K562 (cell line): ENCODE data around the gene TCF4. TPM values are rescaled to one million over a fixed set of nuclear protein-coding genes. Genes with fewer than 3 reads are reported as not detected.

ENCODE experiments used
- ATAC-seq: fragments of 200-7000 bp; cut with Tn5 transposase; 3 replicates; pipeline ENCODE4 v1.9.1; 2020; ENCODE audit warnings: moderate library complexity
- BruUV-seq: library from RNA; stranded (reverse); fragments of 400-500 nt; replicated peaks from 2 replicates; lab custom pipeline; 2021; lab: Mats Ljungman, UMichigan
- CTCF ChIA-PET: fragments of 300-600 bp; formaldehyde crosslinking; extraction: SDS; loops from one replicate; lab custom pipeline; 2021; ENCODE audit warnings: low intra/inter-chr PET ratio; lab: Yijun Ruan, JAX
- POLR2A ChIA-PET: fragments of 300-600, 350-650 bp; sonication (Branson Sonifier 250); formaldehyde crosslinking; extraction: SDS; loops from one replicate; lab custom pipeline; 2021; ENCODE audit warnings: antibody characterized with exemption, inconsistent platforms; lab: Yijun Ruan, JAX
- DNase-seq, 4 experiments: peaks; one replicate each; pipeline versions ENCODE4 v3.0.0 to v3.0.0-alpha.2; 2011 to 2018; ENCODE audit warnings: low spot score in 3 of 4, mixed read lengths in 3 of 4; ENCODE audit errors: extremely low read depth in 1 of 4
- FAIRE-seq: peaks from 2 replicates; lab custom pipeline; 2011; peaks lifted over from hg19 to GRCh38; lab: Jason Lieb, UNC
- H2AFZ ChIP-seq: 2 replicates; pipeline ENCODE4 v1.6.0; 2011; ENCODE audit warnings: low read depth, low read length, control low read depth, inconsistent platforms
- H3K27ac ChIP-seq: fragments of 200-600 bp; 3 replicates; pipeline ENCODE4 v1.8.0; 2011; ENCODE audit warnings: low read depth, mild to moderate bottlenecking, control low read depth, inconsistent platforms, low read length, moderate library complexity, mixed read lengths; ENCODE audit errors: extremely low read depth
- H3K27me3 ChIP-seq, 2 experiments: fragments of 300-600 bp in 1 of 2; 2 replicates in 1 of 2; 3 replicates in 1 of 2; pipeline versions ENCODE4 v1.6.0 to v1.8.0; 2011; ENCODE audit warnings: inconsistent platforms in 2 of 2, low read length in 2 of 2, mild to moderate bottlenecking in 1 of 2, mixed read lengths in 1 of 2, moderate library complexity in 1 of 2; ENCODE audit not compliant: control insufficient read depth in 2 of 2, insufficient read depth in 2 of 2
- H3K36me3 ChIP-seq: fragments of 300-600 bp; 3 replicates; pipeline ENCODE4 v1.8.0; 2011; ENCODE audit warnings: mild to moderate bottlenecking, low read length, inconsistent platforms; ENCODE audit not compliant: control insufficient read depth, insufficient read depth
- H3K4me1 ChIP-seq, 2 experiments: fragments of 200-600 bp in 1 of 2; replicated peaks in 1 of 2; 2 replicates in 1 of 2; 3 replicates in 1 of 2; pipeline versions ENCODE4 v1.5.1 to v1.8.0; 2011; ENCODE audit warnings: inconsistent platforms in 2 of 2, low read length in 2 of 2, mild to moderate bottlenecking in 1 of 2, mixed read lengths in 1 of 2, moderate library complexity in 1 of 2; ENCODE audit not compliant: control insufficient read depth in 2 of 2, insufficient read depth in 2 of 2
- H3K4me2 ChIP-seq: 2 replicates; pipeline ENCODE4 v1.6.1; 2011; ENCODE audit warnings: low read length, control low read depth, inconsistent platforms, mixed read lengths; ENCODE audit not compliant: insufficient read depth
- H3K4me3 ChIP-seq: fragments of 200-600 bp; sonication (generic), shearing (Covaris generic); 2 replicates; pipeline ENCODE4 v1.5.1; 2016; ENCODE audit warnings: control low read depth, inconsistent platforms
- H3K79me2 ChIP-seq: fragments of 200-600 bp; 3 replicates; pipeline ENCODE4 v1.8.0; 2011; ENCODE audit warnings: low read length, inconsistent platforms; ENCODE audit not compliant: control insufficient read depth, insufficient read depth
- H3K9ac ChIP-seq, 2 experiments: 2 replicates each; pipeline versions ENCODE4 v1.6.0 to v1.6.1; 2011; ENCODE audit warnings: low read depth in 2 of 2, low read length in 2 of 2, control low read depth in 1 of 2, inconsistent platforms in 1 of 2, mild to moderate bottlenecking in 1 of 2, mixed read lengths in 1 of 2; ENCODE audit not compliant: insufficient read depth in 1 of 2
- H3K9me1 ChIP-seq: one replicate; pipeline ENCODE4 v1.6.0; 2011; ENCODE audit warnings: inconsistent platforms, mild to moderate bottlenecking, low read length, moderate library complexity; ENCODE audit not compliant: control insufficient read depth, insufficient read depth
- H3K9me3 ChIP-seq: replicated peaks from 2 replicates; pipeline ENCODE4 v1.5.1; 2011; ENCODE audit warnings: low read depth, low read length, inconsistent platforms; ENCODE audit not compliant: control insufficient read depth, insufficient read depth
- H4K20me1 ChIP-seq: replicated peaks from 2 replicates; pipeline ENCODE4 v1.6.1; 2011; ENCODE audit warnings: low read length, inconsistent platforms, mixed read lengths; ENCODE audit not compliant: control insufficient read depth, insufficient read depth
- BCLAF1 ChIP-seq, 2 experiments: fragments of 450-650 bp in 1 of 2; IDR thresholded peaks; 2 replicates each; pipeline ENCODE4 v1.6.1; 2011 to 2017; ENCODE audit warnings: low read depth in 2 of 2, antibody characterized with exemption in 1 of 2, borderline replicate concordance in 1 of 2, low read length in 1 of 2, mild to moderate bottlenecking in 1 of 2, mixed read lengths in 1 of 2; ENCODE audit not compliant: control insufficient read depth in 1 of 2
- HOMEZ ChIP-seq: fragments of 250-450 bp; sonication (Bioruptor Pico); IDR thresholded peaks from 2 replicates; pipeline ENCODE4 v1.4.0; 2020; ENCODE audit warnings: mild to moderate bottlenecking, moderate library complexity
- MECOM ChIP-seq: fragments of 250-450 bp; sonication (Bioruptor Pico); IDR thresholded peaks from 2 replicates; pipeline ENCODE4 v1.8.0; 2022; ENCODE audit warnings: inconsistent platforms
- RBM22 ChIP-seq: fragments of 200-400 bp; formaldehyde crosslinking; IDR thresholded peaks from 2 replicates; pipeline ENCODE4 v1.6.1; 2018; ENCODE audit warnings: low read length, low read depth; ENCODE audit not compliant: poor library complexity, severe bottlenecking
- SREBF1 ChIP-seq: fragments of 150-350 bp; IDR thresholded peaks from 2 replicates; pipeline ENCODE4 v1.6.1; 2014; ENCODE audit warnings: antibody characterized with exemption, low read depth, low read length, borderline replicate concordance
- WGBS: fragments of 100-300 bp; shearing (Covaris generic); methylation state at CpG from one replicate; pipeline ENCODE4 v1.1.6; 2016; ENCODE audit warnings: low coverage, mixed read lengths; ENCODE audit not compliant: insufficient coverage; ENCODE audit errors: missing lambda C conversion rate; 5-methylcytosine and 5-hydroxymethylcytosine counted together
- in situ Hi-C: fragments of 300-500 bp; cut with MboI; formaldehyde crosslinking; loops from 4 replicates; pipeline ENCODE4 v1.15.0; 2018; ENCODE audit warnings: inconsistent platforms, mixed read lengths
- intact Hi-C: fragments of 100-400 bp; cut with micrococcal nuclease; formaldehyde crosslinking; loops from 2 replicates; pipeline ENCODE4 v1.14.2; 2022
- polyA plus RNA-seq, 8 experiments: library from polyadenylated mRNA; depleted of rRNA in 4 of 8; stranded (reverse) in 5 of 8; unstranded in 3 of 8; fragments of >200 nt; fragmentation: Nextera tagmentation in 2 of 8; fragmentation: Illumina TruSeq in 1 of 8; extraction: Ambion mirVana in 2 of 8; extraction: Trizol in 1 of 8; gene quantifications; 2 replicates each; pipeline versions ENCODE4 v1.2.1 to v1.2.3, GENCODE V29; 2011 to 2014; ENCODE audit warnings: inconsistent platforms in 1 of 8, missing spikeins in 1 of 8
- total RNA-seq, 7 experiments: library from RNA; depleted of rRNA in 6 of 7; stranded (reverse); fragments of >200 nt in 6 of 7; fragmentation: Illumina TruSeq in 2 of 7; extraction: Trizol in 2 of 7; gene quantifications; 2 replicates each; pipeline versions ENCODE4 v1.2.1 to v1.2.3, GENCODE V29; 2011 to 2021; ENCODE audit warnings: low replicate concordance in 1 of 7
- TF ChIP-seq, protein P1 (sequence below): sonication (generic); formaldehyde crosslinking; IDR thresholded peaks from 2 replicates; pipeline ENCODE4 v1.8.1; 2023; ENCODE audit warnings: missing genetic modification reagents, mild to moderate bottlenecking, borderline replicate concordance

The TCF4 gene
- total and polyA plus RNA-seq, 9 of the 15 experiments (the other 6 are each of a cell fraction or from before 2014, with no cell fraction given) = 4.8 to 24.7 (median 15.2) TPM

DNA sequence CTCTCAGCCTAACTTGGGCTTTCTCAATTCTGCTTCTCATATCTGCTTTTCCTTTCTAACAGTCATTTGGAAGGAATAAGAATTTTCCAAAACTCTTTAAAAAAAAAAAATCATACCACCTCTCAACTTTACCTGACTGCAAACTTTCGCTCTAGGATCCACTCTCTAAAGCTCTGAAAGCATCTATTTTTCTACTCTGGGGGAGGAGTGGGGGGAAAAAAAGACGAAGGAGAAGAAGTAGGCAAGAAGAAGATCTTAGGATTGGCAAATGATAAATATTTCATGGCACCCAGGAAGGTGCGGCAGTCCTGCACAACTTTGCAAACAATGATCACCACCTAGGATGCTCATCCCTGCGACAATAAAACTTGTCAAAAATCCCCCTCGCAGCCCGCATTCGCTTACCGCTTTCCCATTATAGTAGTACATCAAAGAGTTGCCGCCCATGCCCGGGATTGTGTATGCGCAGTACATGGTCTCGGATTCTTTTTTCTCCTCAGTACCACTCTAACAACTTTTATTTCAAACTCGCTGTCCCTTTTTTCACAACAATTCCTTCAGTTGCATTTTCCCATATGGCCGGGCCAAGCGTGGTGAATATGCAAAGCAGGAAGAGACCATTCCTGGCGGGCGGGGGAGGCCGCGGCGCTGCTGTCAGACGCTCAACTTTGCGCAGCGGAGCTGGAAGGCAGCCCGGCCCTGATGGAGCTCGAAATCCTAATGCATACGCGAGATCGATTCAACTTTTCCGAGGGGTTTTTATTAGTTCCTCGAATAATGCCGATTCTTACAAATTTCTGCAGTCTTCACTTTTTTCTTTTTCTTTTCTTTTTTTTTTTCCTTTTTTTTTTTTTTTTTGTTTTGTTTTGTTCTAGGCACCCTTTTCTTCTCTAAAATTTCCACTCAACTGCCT is 266.5 kb downstream of the TCF4 start (continued):
- TF ChIP-seq BCLAF1 (IDR thresholded peaks at IDR 0.05; ENCODE audit: borderline replicate concordance in 1 of 2, control insufficient read depth in 1 of 2, low read depth in 2 of 2, low read length in 1 of 2) = no peak
- TF ChIP-seq MECOM = no peak

DNA sequence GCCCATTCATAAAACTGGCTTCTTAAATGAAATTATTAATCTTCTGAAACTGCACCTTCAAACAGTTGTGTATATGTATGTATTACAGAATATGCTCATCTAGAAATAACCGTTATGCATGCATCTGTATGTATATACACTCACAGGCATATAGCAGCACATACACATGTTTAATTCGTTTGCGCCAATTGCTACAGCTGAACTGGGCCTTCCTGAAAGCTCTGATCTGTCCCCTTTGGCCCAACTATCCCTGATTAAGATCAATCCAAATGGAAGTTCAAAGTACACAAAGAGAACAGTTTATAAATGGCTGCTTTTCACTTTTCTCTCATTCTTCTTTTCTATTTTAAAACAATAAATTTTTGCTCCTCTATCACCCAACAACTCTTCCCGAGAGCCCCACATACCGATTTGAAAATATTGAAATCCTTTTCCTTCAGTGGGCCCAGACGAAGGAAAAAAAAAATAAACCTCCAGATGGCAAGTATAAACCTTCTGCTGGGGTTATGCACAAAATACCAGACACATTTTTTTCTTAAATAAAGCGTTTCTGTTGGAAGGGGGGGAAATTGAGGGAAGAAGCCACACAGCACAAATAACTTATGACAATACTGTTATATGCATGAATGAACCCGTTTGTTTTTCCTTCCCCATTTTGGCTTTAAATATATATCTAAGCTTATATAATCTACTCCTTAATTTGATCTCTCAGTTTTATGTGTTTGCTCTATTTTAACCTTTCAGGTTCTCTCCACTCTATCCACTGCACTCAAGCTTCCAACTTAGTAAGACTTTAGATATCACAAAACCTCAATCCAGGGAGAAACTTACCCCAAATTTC is 267.3 kb downstream of the TCF4 start:
- Histone ChIP-seq H3K27ac (no peak overlapping the region), H4K20me1 (no peaks in the 10 kb centered on the region), H2AFZ (no peak overlapping the region), H3K4me3 (no peak overlapping the region), H3K4me2 (no peak overlapping the region), H3K27me3 (no peaks in the 10 kb centered on the region), H3K36me3 (no peaks in the 10 kb centered on the region), H3K9ac (no peak overlapping the region), H3K9me3 (no peaks in the 10 kb centered on the region), H3K79me2 (no peaks in the 10 kb centered on the region), H3K4me1 (no peaks in the 10 kb centered on the region), H3K9me1 (no peaks in the 10 kb centered on the region)
- intact Hi-C loops = no loop called here
- WGBS = 69% methylated on average over 5 of the region's 8 CpGs
- DNase-seq (no peak), FAIRE-seq (no peak), ATAC-seq (no peak)
- no TSS peak for BruUV-seq
- POLR2A ChIA-PET = interaction anchor here (0.6 kb wide), 1 partner anchor 356 kb away, joined by 3 read pairs; no protein-coding TSS in a partner anchor
- in situ Hi-C loops = no loop called here
- CTCF ChIA-PET = interaction anchor here (0.7 kb wide), 1 partner anchor 543 kb away, joined by 3 read pairs; no protein-coding TSS in a partner anchor
- no peak for TF ChIP-seq HOMEZ (CRISPR knock-in tag)
- no peak for TF ChIP-seq RBM22
- no peak for TF ChIP-seq SREBF1
- TF ChIP-seq, protein P1, sequence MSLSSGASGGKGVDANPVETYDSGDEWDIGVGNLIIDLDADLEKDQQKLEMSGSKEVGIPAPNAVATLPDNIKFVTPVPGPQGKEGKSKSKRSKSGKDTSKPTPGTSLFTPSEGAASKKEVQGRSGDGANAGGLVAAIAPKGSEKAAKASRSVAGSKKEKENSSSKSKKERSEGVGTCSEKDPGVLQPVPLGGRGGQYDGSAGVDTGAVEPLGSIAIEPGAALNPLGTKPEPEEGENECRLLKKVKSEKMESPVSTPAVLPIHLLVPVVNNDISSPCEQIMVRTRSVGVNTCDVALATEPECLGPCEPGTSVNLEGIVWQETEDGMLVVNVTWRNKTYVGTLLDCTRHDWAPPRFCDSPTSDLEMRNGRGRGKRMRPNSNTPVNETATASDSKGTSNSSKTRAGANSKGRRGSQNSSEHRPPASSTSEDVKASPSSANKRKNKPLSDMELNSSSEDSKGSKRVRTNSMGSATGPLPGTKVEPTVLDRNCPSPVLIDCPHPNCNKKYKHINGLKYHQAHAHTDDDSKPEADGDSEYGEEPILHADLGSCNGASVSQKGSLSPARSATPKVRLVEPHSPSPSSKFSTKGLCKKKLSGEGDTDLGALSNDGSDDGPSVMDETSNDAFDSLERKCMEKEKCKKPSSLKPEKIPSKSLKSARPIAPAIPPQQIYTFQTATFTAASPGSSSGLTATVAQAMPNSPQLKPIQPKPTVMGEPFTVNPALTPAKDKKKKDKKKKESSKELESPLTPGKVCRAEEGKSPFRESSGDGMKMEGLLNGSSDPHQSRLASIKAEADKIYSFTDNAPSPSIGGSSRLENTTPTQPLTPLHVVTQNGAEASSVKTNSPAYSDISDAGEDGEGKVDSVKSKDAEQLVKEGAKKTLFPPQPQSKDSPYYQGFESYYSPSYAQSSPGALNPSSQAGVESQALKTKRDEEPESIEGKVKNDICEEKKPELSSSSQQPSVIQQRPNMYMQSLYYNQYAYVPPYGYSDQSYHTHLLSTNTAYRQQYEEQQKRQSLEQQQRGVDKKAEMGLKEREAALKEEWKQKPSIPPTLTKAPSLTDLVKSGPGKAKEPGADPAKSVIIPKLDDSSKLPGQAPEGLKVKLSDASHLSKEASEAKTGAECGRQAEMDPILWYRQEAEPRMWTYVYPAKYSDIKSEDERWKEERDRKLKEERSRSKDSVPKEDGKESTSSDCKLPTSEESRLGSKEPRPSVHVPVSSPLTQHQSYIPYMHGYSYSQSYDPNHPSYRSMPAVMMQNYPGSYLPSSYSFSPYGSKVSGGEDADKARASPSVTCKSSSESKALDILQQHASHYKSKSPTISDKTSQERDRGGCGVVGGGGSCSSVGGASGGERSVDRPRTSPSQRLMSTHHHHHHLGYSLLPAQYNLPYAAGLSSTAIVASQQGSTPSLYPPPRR = no peak
